Ishikawa (cell line): ENCODE results near the gene DYNC1H1.

ENCODE experiments used
- CEBPB ChIP-seq: IDR thresholded peaks from 2 replicates; pipeline ENCODE4 v1.6.1; 2012
- CREB1 ChIP-seq: IDR thresholded peaks from 2 replicates; pipeline ENCODE4 v1.6.1; 2012; ENCODE audit warnings: low read depth
- EGR1 ChIP-seq: IDR thresholded peaks from 2 replicates; pipeline ENCODE4 v1.6.1; 2012
- EP300 ChIP-seq: IDR thresholded peaks from 2 replicates; pipeline ENCODE4 v1.6.1; 2012; ENCODE audit warnings: borderline replicate concordance
- FOXM1 ChIP-seq: IDR thresholded peaks from 2 replicates; pipeline ENCODE4 v1.6.1; 2012; ENCODE audit warnings: low read depth, borderline replicate concordance
- MAX ChIP-seq: IDR thresholded peaks from 2 replicates; pipeline ENCODE4 v1.6.1; 2012
- NFIC ChIP-seq: IDR thresholded peaks from 2 replicates; pipeline ENCODE4 v1.6.1; 2012
- RAD21 ChIP-seq: IDR thresholded peaks from 2 replicates; pipeline ENCODE4 v1.6.1; 2012; ENCODE audit warnings: low read depth
- TAF1 ChIP-seq: IDR thresholded peaks from 2 replicates; pipeline ENCODE4 v1.6.1; 2012; ENCODE audit warnings: low read depth, mild to moderate bottlenecking
- TCF12 ChIP-seq: IDR thresholded peaks from 2 replicates; pipeline ENCODE4 v1.6.1; 2012; ENCODE audit warnings: low read depth
- TEAD4 ChIP-seq: IDR thresholded peaks from 2 replicates; pipeline ENCODE4 v1.6.1; 2012
- USF1 ChIP-seq: IDR thresholded peaks from 2 replicates; pipeline ENCODE4 v1.6.1; 2012
- YY1 ChIP-seq: IDR thresholded peaks from 2 replicates; pipeline ENCODE4 v1.6.1; 2012; ENCODE audit warnings: low read depth
- ZBTB7A ChIP-seq: IDR thresholded peaks from 2 replicates; pipeline ENCODE4 v1.6.1; 2012; ENCODE audit warnings: low read depth
- TF ChIP-seq, protein P1 (sequence below): IDR thresholded peaks from 2 replicates; pipeline ENCODE4 v1.6.1; 2012; ENCODE audit warnings: low read depth, mild to moderate bottlenecking

Gene DYNC1H1

GRCh38 chr14:102074415-102074964 is 110.1 kb downstream of the DYNC1H1 start:
- TF ChIP-seq TEAD4 = no peak
- no peak for TF ChIP-seq EGR1

DNA sequence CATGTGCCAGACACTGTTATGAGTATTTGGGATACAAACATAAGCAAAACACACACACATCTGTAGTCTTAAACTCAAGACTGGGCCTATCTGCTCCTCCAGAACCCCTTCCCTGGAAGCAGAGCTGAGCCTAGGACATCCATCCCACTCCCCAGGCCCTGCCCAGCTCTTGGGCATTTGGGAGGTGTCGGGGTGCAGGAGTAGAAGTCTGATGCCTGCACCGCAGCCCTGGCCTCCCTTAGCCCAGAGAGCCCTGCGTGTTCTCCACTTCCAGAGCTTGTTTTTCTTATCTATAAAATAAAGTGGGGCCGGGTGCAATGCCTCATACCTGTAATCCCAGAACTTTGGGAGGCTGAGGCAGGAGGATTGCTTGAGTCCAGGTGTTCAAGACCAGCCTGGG is 110.8 kb downstream of the DYNC1H1 start:
- TF ChIP-seq EGR1 = no peak
- no peak for TF ChIP-seq RAD21
- TF ChIP-seq CREB1 = no peak
- TF ChIP-seq, protein P1, sequence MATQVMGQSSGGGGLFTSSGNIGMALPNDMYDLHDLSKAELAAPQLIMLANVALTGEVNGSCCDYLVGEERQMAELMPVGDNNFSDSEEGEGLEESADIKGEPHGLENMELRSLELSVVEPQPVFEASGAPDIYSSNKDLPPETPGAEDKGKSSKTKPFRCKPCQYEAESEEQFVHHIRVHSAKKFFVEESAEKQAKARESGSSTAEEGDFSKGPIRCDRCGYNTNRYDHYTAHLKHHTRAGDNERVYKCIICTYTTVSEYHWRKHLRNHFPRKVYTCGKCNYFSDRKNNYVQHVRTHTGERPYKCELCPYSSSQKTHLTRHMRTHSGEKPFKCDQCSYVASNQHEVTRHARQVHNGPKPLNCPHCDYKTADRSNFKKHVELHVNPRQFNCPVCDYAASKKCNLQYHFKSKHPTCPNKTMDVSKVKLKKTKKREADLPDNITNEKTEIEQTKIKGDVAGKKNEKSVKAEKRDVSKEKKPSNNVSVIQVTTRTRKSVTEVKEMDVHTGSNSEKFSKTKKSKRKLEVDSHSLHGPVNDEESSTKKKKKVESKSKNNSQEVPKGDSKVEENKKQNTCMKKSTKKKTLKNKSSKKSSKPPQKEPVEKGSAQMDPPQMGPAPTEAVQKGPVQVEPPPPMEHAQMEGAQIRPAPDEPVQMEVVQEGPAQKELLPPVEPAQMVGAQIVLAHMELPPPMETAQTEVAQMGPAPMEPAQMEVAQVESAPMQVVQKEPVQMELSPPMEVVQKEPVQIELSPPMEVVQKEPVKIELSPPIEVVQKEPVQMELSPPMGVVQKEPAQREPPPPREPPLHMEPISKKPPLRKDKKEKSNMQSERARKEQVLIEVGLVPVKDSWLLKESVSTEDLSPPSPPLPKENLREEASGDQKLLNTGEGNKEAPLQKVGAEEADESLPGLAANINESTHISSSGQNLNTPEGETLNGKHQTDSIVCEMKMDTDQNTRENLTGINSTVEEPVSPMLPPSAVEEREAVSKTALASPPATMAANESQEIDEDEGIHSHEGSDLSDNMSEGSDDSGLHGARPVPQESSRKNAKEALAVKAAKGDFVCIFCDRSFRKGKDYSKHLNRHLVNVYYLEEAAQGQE = no peak
- TF ChIP-seq ZBTB7A = no peak
- no peak for TF ChIP-seq USF1

DNA sequence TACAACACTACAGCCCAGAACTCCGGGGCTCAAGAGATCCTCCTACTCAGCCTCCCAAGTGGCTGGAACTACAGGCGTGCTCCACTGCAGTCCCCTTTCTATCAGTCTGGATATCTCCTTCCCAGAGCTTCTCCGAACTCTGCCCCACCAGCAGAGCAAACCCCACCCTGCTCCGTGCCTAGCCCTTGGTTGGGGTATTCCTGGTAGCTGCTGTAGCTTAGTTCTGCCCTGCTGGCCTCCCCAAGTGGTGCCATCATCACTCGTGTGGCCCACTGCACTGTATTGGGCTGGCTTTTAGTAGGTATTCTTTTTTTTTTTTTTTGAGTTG is 113.0 kb downstream of the DYNC1H1 start:
- TF ChIP-seq ZBTB7A (no peak), RAD21 (no peak)

- TF ChIP-seq EGR1 = no peak
- no peak for TF ChIP-seq USF1
- TF ChIP-seq, protein P1 = no peak
- no peak for TF ChIP-seq TEAD4
- no peak for TF ChIP-seq CREB1
- no peak for TF ChIP-seq RAD21
- TF ChIP-seq TCF12 = no peak
- no peak for TF ChIP-seq TAF1
- TF ChIP-seq NFIC = no peak
These were observed 114.7 kb downstream of the DYNC1H1 start for GRCh38 chr14:102078831-102079699.

GRCh38 chr14:102079700-102079979 is 115.3 kb downstream of the DYNC1H1 start:
- TF ChIP-seq CREB1 = no peak
- no peak for TF ChIP-seq TCF12
- no peak for TF ChIP-seq NFIC
- TF ChIP-seq ZBTB7A = no peak
- no peak for TF ChIP-seq CEBPB
- no peak for TF ChIP-seq RAD21
- no peak for TF ChIP-seq YY1
- TF ChIP-seq MAX = no peak
- TF ChIP-seq EP300 = no peak
- no peak for TF ChIP-seq TEAD4
- no peak for TF ChIP-seq USF1
- TF ChIP-seq TAF1 = no peak
- TF ChIP-seq EGR1 = no peak
- no peak for TF ChIP-seq FOXM1
- TF ChIP-seq, protein P1 = no peak
